Large intestine (tissue), 12 donors: Measurements from ENCODE around the gene HOXC9. TPM values are rescaled to one million over a fixed set of nuclear protein-coding genes. Genes with fewer than 3 reads are reported as not detected.

ENCODE experiments used
- DNase-seq, 2 donors: peaks; one replicate each; pipeline versions ENCODE4 v3.0.0 to v3.0.0-alpha.2; 2013
- H3K27ac ChIP-seq: one replicate; pipeline ENCODE4 v1.5.1; 2013; ENCODE audit warnings: low read length
- H3K27me3 ChIP-seq: 2 replicates; pipeline ENCODE4 v1.6.1; 2013; ENCODE audit warnings: low read length; ENCODE audit not compliant: control insufficient read depth, insufficient read depth
- H3K36me3 ChIP-seq: 2 replicates; pipeline ENCODE4 v1.6.1; 2013; ENCODE audit warnings: low read length; ENCODE audit not compliant: control insufficient read depth, insufficient read depth
- H3K4me1 ChIP-seq: one replicate; pipeline ENCODE4 v1.6.1; 2013; ENCODE audit warnings: low read length; ENCODE audit not compliant: control insufficient read depth, insufficient read depth
- H3K4me3 ChIP-seq: one replicate; pipeline ENCODE4 v1.5.1; 2013; ENCODE audit warnings: low read length
- H3K9me3 ChIP-seq: one replicate; pipeline ENCODE4 v1.6.1; 2013; ENCODE audit warnings: mild to moderate bottlenecking, low read depth, low read length, moderate library complexity; ENCODE audit not compliant: control insufficient read depth
- WGBS: methylation state at CpG from one replicate; pipeline ENCODE4 v1.1.5; 2013; ENCODE audit warnings: low lambda C conversion rate; ENCODE audit not compliant: insufficient coverage; 5-methylcytosine and 5-hydroxymethylcytosine counted together
- long read RNA-seq, 11 donors: transcript quantifications; one replicate each; lab custom pipeline, GENCODE V29; 2026
- polyA plus RNA-seq: library from polyadenylated mRNA; unstranded; fragments of 120-200 nt; gene quantifications from one replicate; pipeline ENCODE4 v1.2.1, GENCODE V29; 2013

The HOXC9 gene
- 0.51 TPM for polyA plus RNA-seq
- long read RNA-seq, donor 1: 0 reads
- long read RNA-seq, donor 2, partial matches to known transcripts: 0 of 1 reads
- long read RNA-seq, donor 2, other reads (novel, unspliced or antisense): 0 of 1 reads
- long read RNA-seq, donor 3: 0 reads
- long read RNA-seq, donor 4, partial matches to known transcripts: 0 of 1 reads
- long read RNA-seq, donor 4, other reads (novel, unspliced or antisense): 0 of 1 reads
- long read RNA-seq, donor 5: 0 reads
- long read RNA-seq, donor 6, partial matches to known transcripts: 0 of 1 reads
- long read RNA-seq, donor 6, other reads (novel, unspliced or antisense): 0 of 1 reads
- long read RNA-seq, donor 7, partial matches to known transcripts: 0 of 3 reads
- long read RNA-seq, donor 7, other reads (novel, unspliced or antisense): 0 of 3 reads
- long read RNA-seq, donor 8, partial matches to known transcripts: 0 of 2 reads
- long read RNA-seq, donor 8, other reads (novel, unspliced or antisense): 0 of 2 reads
- long read RNA-seq, donor 9, partial matches to known transcripts: 0 of 1 reads
- long read RNA-seq, donor 9, other reads (novel, unspliced or antisense): 0 of 1 reads
- long read RNA-seq, donor 10: 0 reads
- long read RNA-seq, donor 11: 0 reads

GRCh38 chr12:54000116-54001114, at the start of gene HOXC9:
TSS of gene HOXC9 (plus strand) at chr12:54000161. CDS start at chr12:54000189, 28 bp downstream.
- no CpG with 5 or more reads among the region's 87 CpGs for WGBS
- Histone ChIP-seq H3K27me3 (peaks cover 100% of the 10 kb centered on the region), H3K4me1 (peaks cover 16% of the 10 kb centered on the region)

DNA sequence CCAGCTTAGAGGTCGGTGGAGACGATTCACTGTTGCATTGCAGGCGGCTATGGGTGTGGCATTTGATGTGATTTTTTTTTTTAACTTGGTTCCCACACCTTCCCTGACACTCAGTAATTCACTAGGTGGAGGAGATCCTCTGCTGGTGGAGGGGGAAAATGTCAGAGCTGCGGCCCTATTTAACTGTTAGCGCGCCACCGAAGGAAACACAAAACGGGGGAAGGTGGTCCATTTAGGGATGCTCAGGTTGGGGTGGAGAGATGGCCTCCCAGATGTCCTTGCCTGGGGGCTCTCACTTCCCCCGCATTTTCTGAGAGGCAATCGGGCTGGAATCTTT, 49.6 kb upstream of the HOXC9 start:
- H3K4me1 ChIP-seq: no peaks in the 10 kb centered on the region
- no peak for DNase-seq
- no peak overlapping the region for H3K4me3 ChIP-seq
- no peaks in the 10 kb centered on the region for H3K36me3 ChIP-seq
- no peak overlapping the region for H3K27ac ChIP-seq
- WGBS: no CpG with 5 or more reads among the region's 10 CpGs
- H3K9me3 ChIP-seq: peaks cover 18% of the 10 kb centered on the region
- peaks cover 98% of the 10 kb centered on the region for H3K27me3 ChIP-seq

More at GRCh38 chr12:54000116-54001114, at the start of gene HOXC9:
- no peak within 1 kb of the TSS for H3K27ac ChIP-seq
- no peaks in the 10 kb centered on the region for H3K36me3 ChIP-seq
- H3K4me3 ChIP-seq: peak within 1 kb of the TSS; percentile 45
- H3K9me3 ChIP-seq: peaks cover 25% of the 10 kb centered on the region
- DNase-seq: no peak

DNA sequence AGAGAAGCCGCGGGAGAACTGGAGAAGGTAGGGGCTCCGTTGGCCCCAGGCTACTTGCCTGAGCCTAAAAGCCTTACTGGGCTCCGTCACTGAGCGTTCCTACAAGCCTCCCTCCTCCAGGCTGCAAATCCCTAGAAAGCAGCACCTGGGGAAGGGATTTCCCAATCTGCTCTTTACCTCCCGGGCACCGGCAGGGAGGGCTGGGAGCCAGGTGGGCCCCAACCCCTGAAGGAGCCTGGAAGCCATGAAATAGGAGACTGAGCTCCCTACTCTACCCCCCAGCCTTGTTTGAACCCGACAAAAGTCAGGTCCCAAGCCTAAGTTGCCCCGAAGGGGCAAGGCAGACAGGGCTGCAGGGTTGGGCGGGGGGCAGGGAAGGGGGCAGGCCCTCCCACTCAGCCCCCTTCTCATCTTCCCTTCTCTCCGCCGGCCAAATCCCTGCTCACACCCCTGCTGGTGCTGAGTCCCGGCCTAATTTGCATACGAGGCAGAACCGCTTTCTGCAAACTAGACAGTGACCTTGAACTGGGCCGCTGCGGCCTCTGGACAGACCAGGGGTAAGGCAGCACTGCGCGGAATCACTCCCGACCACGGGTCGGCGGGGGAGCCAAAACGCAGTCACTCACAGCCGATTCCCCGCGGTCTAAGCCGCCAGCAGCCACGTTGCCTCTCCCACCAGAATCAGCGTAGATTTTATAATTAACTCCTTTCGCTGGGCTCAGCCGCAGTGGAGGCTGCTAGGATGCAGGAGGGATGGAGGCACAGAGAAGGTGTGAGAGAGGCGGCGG, 49.0 kb upstream of the HOXC9 start:
- Histone ChIP-seq H3K4me3 (no peak overlapping the region), H3K9me3 (peaks cover 20% of the 10 kb centered on the region), H3K36me3 (no peaks in the 10 kb centered on the region), H3K4me1 (no peaks in the 10 kb centered on the region), H3K27ac (no peak overlapping the region), H3K27me3 (peaks cover 98% of the 10 kb centered on the region)
- no peak for DNase-seq
- no CpG with 5 or more reads among the region's 34 CpGs for WGBS

- H3K4me1 ChIP-seq: no peaks in the 10 kb centered on the region
- peaks cover 98% of the 10 kb centered on the region for H3K27me3 ChIP-seq
- no CpG with 5 or more reads among the region's 47 CpGs for WGBS
- H3K27ac ChIP-seq: no peak overlapping the region
- DNase-seq: no peak
- H3K9me3 ChIP-seq: peaks cover 20% of the 10 kb centered on the region
- H3K4me3 ChIP-seq: no peak overlapping the region
- H3K36me3 ChIP-seq: no peaks in the 10 kb centered on the region
Observed at GRCh38 chr12:53951577-53952334, 48.2 kb upstream of the HOXC9 start.

- Histone ChIP-seq H3K27me3 (peaks cover 99% of the 10 kb centered on the region), H3K36me3 (no peaks in the 10 kb centered on the region), H3K9me3 (peaks cover 20% of the 10 kb centered on the region), H3K4me1 (no peaks in the 10 kb centered on the region), H3K4me3 (no peak overlapping the region), H3K27ac (no peak overlapping the region)
- no peak for DNase-seq
- WGBS: no CpG with 5 or more reads among the region's 13 CpGs
Observed at GRCh38 chr12:53952335-53952694, 47.6 kb upstream of the HOXC9 start.

DNA sequence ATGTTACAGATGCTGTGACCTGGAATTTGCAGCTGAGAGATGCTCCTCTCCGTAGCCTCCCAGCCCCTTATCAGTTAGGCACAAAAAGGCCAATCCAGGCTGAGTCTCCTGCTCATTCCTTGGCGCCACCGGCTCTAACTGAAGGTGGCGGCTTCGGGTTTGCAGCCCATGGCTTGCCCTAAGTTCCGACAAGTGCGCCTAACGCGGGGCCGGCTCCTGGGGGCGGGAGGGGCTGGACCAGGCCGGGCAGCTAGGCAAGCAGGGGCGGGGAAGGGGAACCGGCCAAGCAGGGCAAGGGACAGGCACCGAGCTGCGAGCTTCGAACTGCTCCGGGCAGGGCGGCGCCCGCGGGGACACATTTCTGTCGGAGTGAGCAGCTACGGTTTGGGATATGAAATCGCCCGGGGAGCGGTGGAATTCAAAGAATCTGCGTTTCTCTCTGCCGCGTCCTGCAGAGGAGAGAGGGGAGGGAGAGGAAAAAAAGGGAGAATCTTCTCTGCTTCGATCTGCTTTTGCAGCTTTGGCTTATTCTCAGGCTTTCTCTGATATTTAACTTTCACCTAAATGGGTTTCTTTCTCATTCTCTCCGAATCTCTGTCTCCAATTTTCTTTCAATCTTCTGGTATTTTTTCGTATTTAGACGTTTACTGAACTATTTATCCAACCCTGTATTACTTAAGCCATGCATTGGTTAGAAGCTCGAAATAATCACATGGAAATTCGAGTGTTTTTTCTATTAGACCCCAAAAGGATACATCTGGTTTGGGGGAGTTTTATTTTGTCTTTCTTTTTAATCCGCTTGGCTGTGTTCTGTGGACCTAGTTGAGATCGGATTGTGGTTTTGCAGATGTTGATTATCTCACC, 46.9 kb upstream of the HOXC9 start:
- peaks cover 99% of the 10 kb centered on the region for H3K27me3 ChIP-seq
- H3K9me3 ChIP-seq: peaks cover 20% of the 10 kb centered on the region
- no peaks in the 10 kb centered on the region for H3K36me3 ChIP-seq
- no peak for DNase-seq
- H3K4me3 ChIP-seq: no peak overlapping the region
- no peak overlapping the region for H3K27ac ChIP-seq
- WGBS: 11% methylated on average over 8 of the region's 38 CpGs
- H3K4me1 ChIP-seq: no peaks in the 10 kb centered on the region

GRCh38 chr12:53953831-53954693, 45.9 kb upstream of the HOXC9 start:
- Histone ChIP-seq H3K4me1 (no peaks in the 10 kb centered on the region), H3K9me3 (peaks cover 20% of the 10 kb centered on the region), H3K4me3 (no peak overlapping the region), H3K36me3 (no peaks in the 10 kb centered on the region), H3K27me3 (peaks cover 99% of the 10 kb centered on the region), H3K27ac (no peak overlapping the region)
- DNase-seq: no peak
- 0% methylated on average over 4 of the region's 19 CpGs for WGBS

DNA sequence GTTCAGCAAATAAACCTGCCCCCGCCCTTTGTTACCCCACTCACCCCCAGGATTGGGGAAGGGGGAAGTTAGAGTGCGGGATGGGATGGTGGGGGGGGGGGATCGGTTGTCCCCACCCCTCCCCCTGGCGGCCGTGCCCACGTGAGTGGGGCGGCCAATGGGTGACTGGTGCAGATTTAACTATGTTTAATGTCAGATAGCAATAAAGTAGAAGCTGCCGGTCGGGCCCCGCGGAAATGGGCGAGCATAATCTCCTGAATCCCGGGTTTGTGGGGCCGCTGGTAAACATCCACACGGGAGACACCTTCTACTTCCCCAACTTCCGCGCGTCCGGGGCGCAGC, 45.3 kb upstream of the HOXC9 start, which contains the start of gene HOXC12:
HOXC12 (plus strand) TSS at position 210 of the 342 bp plus-strand sequence; CDS start at position 237, 27 bp downstream.
- Histone ChIP-seq H3K4me3 (no peak within 1 kb of the TSS), H3K27ac (no peak within 1 kb of the TSS), H3K4me1 (no peaks in the 10 kb centered on the region), H3K9me3 (peaks cover 20% of the 10 kb centered on the region), H3K36me3 (no peaks in the 10 kb centered on the region), H3K27me3 (peaks cover 99% of the 10 kb centered on the region)
- WGBS: no CpG with 5 or more reads among the region's 20 CpGs
- DNase-seq: no peak
